A673 (cell line): Measurements from ENCODE around the gene RGS7. TPM values are rescaled to one million over a fixed set of nuclear protein-coding genes. Genes with fewer than 3 reads are reported as not detected.
"Not testable (repeated sequence)": the region's sequence is repeated elsewhere in the genome, so short reads cannot be mapped to it uniquely, and the experiment has no call there.

Source experiments
- BruUV-seq: library from RNA; stranded (reverse); fragments of 400-500 nt; replicated peaks from 2 replicates; lab custom pipeline; 2021; lab: Mats Ljungman, UMichigan
- CTCF ChIA-PET: fragments of 300-600 bp; sonication (Branson Sonifier 250); formaldehyde crosslinking; loops from one replicate; lab custom pipeline; 2022; ENCODE audit warnings: antibody characterized with exemption; lab: Charles Lee
- POLR2A ChIA-PET: fragments of 300-600 bp; sonication (Branson Sonifier 250); formaldehyde crosslinking; loops from one replicate; lab custom pipeline; 2022; ENCODE audit warnings: antibody characterized with exemption; ENCODE audit not compliant: low non-redundant PET; lab: Charles Lee
- DNase-seq: peaks from one replicate; pipeline ENCODE4 v3.0.0-alpha.2; 2015; ENCODE audit warnings: low spot score
- H3K27ac ChIP-seq: fragments of 200-600 bp; sonication (generic); 2 replicates; pipeline ENCODE4 v1.5.1; 2016; ENCODE audit warnings: mixed run types, low read depth, mild to moderate bottlenecking, mixed read lengths, antibody characterized with exemption, low read length; ENCODE audit not compliant: poor library complexity, severe bottlenecking
- H3K27me3 ChIP-seq: fragments of 200-600 bp; sonication (generic); replicated peaks from 2 replicates; pipeline ENCODE4 v1.6.1; 2017; ENCODE audit warnings: mixed run types, low read depth, mild to moderate bottlenecking, mixed read lengths, antibody characterized with exemption, low read length; ENCODE audit not compliant: insufficient read depth, poor library complexity
- H3K36me3 ChIP-seq: fragments of 200-600 bp; sonication (generic); 2 replicates; pipeline ENCODE4 v1.6.1; 2016; ENCODE audit warnings: mixed run types, mild to moderate bottlenecking, mixed read lengths, antibody characterized with exemption, low read length; ENCODE audit not compliant: insufficient read depth, poor library complexity, severe bottlenecking
- H3K4me1 ChIP-seq: fragments of 200-600 bp; sonication (generic); 2 replicates; pipeline ENCODE4 v1.6.1; 2017; ENCODE audit warnings: mixed run types, mild to moderate bottlenecking, mixed read lengths, antibody characterized with exemption, low read length; ENCODE audit not compliant: insufficient read depth, poor library complexity, severe bottlenecking
- H3K4me3 ChIP-seq: fragments of 200-600 bp; sonication (generic); 2 replicates; pipeline ENCODE4 v1.5.1; 2016; ENCODE audit warnings: low read depth, mixed run types, mild to moderate bottlenecking, mixed read lengths, low read length; ENCODE audit not compliant: poor library complexity, severe bottlenecking
- H3K9me3 ChIP-seq: fragments of 200-600 bp; sonication (generic); 2 replicates; pipeline ENCODE4 v1.6.1; 2016; ENCODE audit warnings: mixed run types, low read depth, mild to moderate bottlenecking, mixed read lengths, antibody characterized with exemption, low read length; ENCODE audit not compliant: poor library complexity, severe bottlenecking
- CTCF ChIP-seq: fragments of 300-800, 200-600 bp; sonication (generic); conservative IDR thresholded peaks from 2 replicates; pipeline ENCODE4 v1.5.1; 2017; ENCODE audit warnings: low read depth, mild to moderate bottlenecking, antibody characterized with exemption, low read length, moderate library complexity, mixed read lengths
- EZH2 ChIP-seq: fragments of 200-600 bp; sonication (generic); IDR thresholded peaks from 2 replicates; pipeline ENCODE4 v1.6.1; 2017; ENCODE audit warnings: borderline replicate concordance, low read depth, mild to moderate bottlenecking, mixed read lengths, antibody characterized with exemption, low read length; ENCODE audit not compliant: poor library complexity, severe bottlenecking
- intact Hi-C: fragments of 100-400 bp; cut with micrococcal nuclease; formaldehyde crosslinking; loops from one replicate; pipeline ENCODE4 v1.10.0; 2022; ENCODE audit not compliant: unreplicated experiment
- total RNA-seq: library from RNA; stranded (reverse); gene quantifications from 2 replicates; pipeline ENCODE4 v1.2.3, GENCODE V29; 2021

Gene RGS7
- total RNA-seq, 1 experiment from 2014 or later = not detected

GRCh38 chr1:240784776-240785175 lies 572.2 kb downstream of the RGS7 start:
- Histone ChIP-seq H3K4me3 (no peak overlapping the region), H3K9me3 (no peaks in the 10 kb centered on the region), H3K27me3 (no peaks in the 10 kb centered on the region), H3K27ac (no peak overlapping the region), H3K36me3 (no peaks in the 10 kb centered on the region), H3K4me1 (no peaks in the 10 kb centered on the region)
- ChIA-PET POLR2A (interaction anchor here (0.6 kb wide), 1 partner anchor 872 kb away, joined by 3 read pairs; no protein-coding TSS in a partner anchor), CTCF (no interaction called here)
- intact Hi-C loops = no loop called here
- no peak for DNase-seq
- BruUV-seq = no TSS peak
- no peak for TF ChIP-seq EZH2
- no peak for TF ChIP-seq CTCF

- POLR2A ChIA-PET, H3K9me3 ChIP-seq, intact Hi-C loops, H3K4me3 ChIP-seq, BruUV-seq, H3K27me3 ChIP-seq, DNase-seq, H3K36me3 ChIP-seq, H3K27ac ChIP-seq, H3K4me1 ChIP-seq, CTCF ChIA-PET: not testable (repeated sequence)
These were observed 573.3 kb downstream of the RGS7 start for GRCh38 chr1:240783728-240784137.

GRCh38 chr1:240776237-240776636 lies 580.8 kb downstream of the RGS7 start:
- no peak for DNase-seq
- Histone ChIP-seq H3K36me3 (no peaks in the 10 kb centered on the region), H3K27me3 (peaks cover 11% of the 10 kb centered on the region), H3K27ac (no peak overlapping the region), H3K4me1 (no peaks in the 10 kb centered on the region), H3K9me3 (no peaks in the 10 kb centered on the region), H3K4me3 (no peak overlapping the region)
- no TSS peak for BruUV-seq
- intact Hi-C loops = no loop called here
- no peak for TF ChIP-seq CTCF
- no peak for TF ChIP-seq EZH2
- ChIA-PET CTCF (interaction anchor here (0.5 kb wide), 1 partner anchor 46 kb away, joined by 8 read pairs; no protein-coding TSS in a partner anchor), POLR2A (no interaction called here)

- Histone ChIP-seq H3K4me3 (no peak overlapping the region), H3K4me1 (no peaks in the 10 kb centered on the region), H3K27ac (no peak overlapping the region), H3K36me3 (no peaks in the 10 kb centered on the region), H3K27me3 (peaks cover 21% of the 10 kb centered on the region), H3K9me3 (no peaks in the 10 kb centered on the region)
- ChIA-PET CTCF (no interaction called here), POLR2A (no interaction called here)
- TF ChIP-seq CTCF (no peak), EZH2 (no peak)
- DNase-seq = no peak
- no TSS peak for BruUV-seq
- intact Hi-C loops = no loop called here
These were observed 584.9 kb downstream of the RGS7 start for GRCh38 chr1:240772131-240772530.
